Hematopoietic multipotent progenitor cell treated with erythropoietin and hydrocortisone succinate and interleukin-3 and kit ligand, for 17 days (in vitro differentiated cells): ENCODE results near the gene VIPR2.
"Not testable (repeated sequence)": the region's sequence is repeated elsewhere in the genome, so short reads cannot be mapped to it uniquely, and the experiment has no call there.

ENCODE experiments used
- DNase-seq: peaks from one replicate; pipeline ENCODE4 v3.0.0-alpha.2; 2015; ENCODE audit warnings: low spot score

Gene VIPR2

DNA sequence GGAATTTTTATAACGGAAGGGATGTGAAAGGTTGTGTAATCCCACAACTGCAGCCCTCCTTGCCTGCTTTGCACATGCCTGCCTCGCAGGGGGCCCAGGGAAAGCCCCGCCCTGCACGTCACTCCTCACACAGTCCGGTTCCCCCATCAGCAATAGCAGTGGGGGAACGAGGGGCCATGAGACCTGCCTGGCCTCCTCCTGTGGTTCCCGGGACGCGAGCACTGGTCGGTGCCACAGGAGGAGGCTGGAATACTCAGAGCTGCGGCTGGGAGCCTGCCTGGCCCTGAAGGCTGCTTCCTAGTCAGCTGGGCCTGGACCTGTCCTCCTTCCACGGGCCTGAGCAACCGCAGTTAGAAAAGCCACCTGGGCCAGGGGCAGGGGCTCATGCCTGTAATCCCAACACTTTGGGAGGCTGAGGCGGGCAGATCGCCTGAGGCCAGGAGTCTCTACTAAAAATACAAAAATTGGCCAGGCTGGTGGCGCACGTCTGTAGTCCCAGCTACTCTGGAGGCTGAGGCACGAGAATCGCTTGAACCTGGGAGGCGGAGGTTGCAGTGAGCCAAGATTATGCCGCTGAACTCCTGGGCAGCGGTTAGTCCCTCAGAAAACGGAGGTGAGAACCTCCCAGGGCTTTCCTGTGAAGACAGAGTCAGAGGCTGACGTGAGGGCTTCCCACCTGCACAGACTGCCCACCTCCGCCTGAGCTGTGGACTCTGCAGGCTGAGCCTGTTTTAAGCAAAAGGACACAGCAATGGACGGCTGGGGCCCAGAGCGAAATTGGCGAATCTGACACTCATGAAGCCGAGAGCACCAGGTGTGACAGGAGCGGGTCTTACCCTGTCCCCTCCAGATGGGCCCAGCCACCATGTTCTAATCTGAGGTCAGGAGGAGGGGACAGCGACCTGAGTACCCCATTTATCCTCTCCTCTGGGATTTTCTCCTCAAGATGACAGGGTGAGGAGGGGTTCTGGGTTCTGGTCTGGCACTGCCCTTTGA is 52.9 kb downstream of the VIPR2 start:
- no peak for DNase-seq

DNA sequence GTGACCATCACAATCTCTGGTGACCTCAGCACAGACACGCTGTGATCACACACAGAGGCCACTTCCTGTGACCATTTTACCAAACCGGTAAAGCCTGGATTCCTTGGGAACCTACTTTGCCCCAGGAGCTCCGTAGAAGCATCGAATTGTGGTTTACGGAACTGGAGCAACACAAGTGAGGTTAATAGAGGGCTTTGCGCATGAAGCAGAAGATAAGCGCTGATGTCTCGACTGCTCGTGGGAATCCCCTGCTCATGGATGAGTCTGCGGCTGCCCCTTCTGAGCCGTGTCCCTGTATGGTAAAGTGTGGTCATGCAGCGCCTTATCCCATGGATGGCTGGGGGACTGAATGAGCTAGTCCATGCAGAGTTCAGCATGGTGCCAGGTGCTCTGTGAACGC is 53.6 kb downstream of the VIPR2 start:
- DNase-seq, result no peak

DNA sequence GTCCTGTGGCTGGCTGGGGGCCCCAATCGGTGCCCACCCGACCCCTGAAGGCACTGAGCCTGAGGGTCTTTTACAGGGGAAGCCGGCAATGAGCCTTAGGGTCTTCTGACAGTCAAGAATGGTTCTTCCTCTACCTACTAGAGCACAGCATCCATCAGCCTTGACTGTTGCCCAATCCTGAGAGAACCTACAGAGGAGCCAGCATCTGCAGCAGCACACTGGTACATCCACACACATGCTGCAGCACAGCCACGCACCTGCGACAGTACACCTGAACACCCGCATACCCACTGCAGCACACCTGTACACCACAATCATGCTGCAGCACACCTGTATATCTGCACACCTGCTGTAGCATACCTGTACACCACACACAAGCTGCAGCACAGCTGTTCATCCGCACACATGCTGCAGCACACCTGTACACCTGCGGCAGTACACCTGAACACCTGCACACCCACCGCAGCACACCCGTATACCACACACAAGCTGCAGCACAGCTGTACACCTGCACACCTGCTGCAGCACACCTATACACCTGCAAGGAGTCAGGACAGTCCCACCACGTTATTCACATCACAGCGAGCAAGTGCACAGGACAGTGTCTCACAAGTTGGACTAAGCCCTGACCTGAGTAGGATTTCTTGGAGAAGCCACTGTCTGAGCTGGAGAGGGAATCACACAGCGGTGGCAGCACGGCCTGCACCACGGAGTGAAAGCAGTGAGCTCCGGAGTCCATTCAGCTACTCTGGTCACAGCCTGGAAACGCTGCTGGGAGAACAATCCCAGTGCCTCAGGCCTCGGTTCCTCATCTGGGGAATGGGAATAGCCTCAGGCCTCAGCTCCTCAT is 56.4 kb downstream of the VIPR2 start:
- no peak for DNase-seq

DNA sequence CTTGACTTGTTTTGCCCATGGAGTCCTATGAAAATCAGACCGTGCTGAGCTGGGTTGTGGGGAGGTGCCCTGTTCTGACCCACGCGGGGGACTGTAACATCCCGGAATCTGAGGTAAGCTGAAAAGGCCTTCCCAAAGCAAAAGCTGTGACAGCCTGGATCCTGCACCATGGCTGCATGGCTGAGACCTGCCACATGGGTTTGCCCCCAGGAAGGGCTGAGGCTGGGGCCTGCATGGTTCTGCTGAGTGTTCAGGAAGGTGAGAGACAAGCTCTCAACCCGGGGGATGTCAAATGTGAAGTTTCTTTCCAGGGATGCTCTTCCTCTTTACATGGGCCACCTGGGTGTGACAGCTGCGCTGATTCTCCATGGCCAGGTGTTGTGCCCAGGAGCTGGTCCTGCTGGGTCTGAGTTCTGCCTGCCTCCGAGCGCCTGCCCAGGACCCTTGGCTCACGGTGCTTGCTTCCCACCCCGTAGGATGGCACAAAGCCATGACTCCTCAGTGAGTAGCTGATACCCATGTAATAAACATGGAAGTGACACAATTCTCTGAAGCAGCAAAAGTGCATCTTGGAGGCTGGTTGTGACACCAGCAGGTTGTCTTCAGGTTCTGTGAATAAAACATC is 58.3 kb downstream of the VIPR2 start:
- no peak for DNase-seq

DNA sequence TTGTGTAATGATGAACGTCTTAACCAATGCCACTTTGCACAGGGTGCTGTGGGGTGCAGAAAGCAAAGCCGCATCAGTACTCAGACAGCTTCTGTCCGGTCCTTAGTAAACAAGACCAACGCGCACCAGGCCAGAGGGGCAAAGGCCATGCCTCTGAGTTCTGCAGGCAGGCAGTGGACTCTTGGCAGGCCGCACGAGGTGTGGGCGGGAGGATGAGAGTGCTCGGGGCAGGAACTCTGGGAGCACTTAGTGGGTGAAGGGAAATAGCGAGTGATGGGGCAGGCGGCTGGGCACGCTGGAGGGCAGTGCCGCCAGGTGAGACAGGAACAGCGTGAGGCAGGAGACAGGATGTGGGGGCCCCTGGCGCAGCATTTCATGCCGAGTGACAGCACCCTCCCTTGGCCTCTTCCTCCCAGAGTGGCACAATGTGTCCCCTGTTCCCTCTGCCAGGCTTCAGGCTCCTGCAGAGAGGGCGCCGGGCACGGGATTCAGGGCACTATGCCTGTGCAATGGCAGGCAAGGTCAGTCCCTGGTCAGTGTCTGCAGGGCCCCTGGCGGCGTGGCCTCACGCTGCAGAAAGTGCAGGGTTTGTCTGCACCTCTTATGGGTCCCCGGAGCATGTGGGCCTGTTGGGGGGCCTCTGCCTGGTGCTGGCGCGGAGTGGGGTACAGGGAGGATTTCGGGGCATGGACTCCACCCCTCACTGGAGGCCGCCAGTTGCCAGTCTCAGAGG is 60.4 kb downstream of the VIPR2 start:
- no peak for DNase-seq

DNA sequence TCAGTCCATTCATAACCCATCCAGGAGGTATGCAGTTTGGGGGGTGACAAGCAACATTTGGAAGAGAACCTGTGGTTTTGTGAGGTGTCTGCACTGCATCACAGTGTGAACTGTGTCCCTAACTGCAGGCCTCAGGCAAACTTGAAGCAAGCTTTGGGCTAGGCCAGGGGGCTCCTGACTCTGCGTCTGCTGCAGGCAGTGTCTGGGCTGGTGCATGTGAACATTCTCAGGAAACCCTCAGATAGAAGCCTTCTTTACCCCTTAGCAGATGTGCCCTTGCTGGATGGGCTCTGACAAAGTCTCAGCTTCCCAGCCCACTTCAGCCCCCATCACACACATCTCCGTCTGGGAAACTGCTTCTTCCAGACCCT is 61.0 kb downstream of the VIPR2 start:
- DNase-seq, result no peak

DNA sequence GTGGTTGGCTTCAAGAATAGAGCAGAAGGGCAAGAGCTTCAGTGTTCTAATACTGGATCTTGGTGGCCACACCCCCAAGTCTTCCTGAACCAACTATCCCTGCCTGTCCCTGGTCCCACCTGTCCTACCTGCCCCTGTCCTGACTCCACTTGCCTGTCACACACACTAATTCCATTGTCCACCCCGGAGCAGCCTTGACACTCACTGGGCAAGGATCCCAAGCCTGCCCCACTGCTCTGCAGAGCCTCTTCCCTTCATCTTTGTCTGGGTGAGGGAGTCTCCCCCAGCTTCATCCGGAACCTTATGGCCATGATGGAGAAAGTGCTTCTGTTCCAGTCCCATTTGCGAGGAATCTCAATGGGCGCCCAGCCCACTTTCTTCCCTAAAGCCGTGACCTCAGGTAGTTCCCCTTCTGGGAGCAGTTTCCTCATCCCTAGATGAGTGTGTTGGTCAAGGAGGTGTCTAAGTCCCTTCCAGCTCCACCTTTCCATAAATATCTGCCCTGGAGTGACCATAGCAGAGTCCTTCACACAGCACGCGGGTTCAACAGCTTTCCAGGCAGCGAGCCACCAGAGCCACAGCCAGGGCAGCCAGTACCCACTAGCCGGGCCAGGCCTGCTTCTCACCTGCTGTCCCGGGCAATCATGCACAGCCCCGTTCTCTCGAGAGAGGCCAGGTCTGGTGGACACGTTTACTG is 61.5 kb downstream of the VIPR2 start:
- no peak for DNase-seq

DNA sequence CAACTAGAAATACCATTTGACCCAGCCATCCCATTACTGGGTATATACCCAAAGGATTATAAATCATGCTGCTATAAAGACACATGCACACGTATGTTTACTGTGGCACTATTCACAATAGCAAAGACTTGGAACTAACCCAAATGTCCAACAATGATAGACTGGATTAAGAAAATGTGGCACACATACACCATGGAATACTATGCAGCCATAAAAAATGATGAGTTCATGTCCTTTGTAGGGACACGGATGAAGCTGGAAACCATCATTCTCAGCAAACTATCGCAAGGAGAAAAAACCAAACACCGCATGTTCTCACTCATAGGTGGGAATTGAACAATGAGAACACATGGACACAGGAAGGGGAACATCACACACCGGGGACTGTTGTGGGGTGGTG is 62.6 kb downstream of the VIPR2 start:
- DNase-seq, result not testable (repeated sequence)

DNA sequence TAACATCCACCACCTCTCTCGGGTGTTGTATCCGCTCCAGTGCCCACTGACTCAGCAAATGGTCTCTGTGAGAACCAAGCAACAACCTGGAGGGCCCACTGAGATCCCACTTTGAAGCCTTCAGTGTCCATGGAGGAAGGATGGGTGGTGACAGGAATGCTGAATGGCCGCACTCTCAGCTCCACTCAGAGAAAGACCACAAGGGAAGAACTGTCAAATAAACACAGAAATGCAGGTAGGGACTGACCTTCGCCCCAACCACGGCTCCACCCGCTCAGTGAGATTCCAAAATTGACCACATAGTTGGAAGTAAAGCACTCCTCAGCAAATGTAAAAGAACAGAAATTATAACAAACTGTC is 65.8 kb downstream of the VIPR2 start:
- no peak for DNase-seq

DNA sequence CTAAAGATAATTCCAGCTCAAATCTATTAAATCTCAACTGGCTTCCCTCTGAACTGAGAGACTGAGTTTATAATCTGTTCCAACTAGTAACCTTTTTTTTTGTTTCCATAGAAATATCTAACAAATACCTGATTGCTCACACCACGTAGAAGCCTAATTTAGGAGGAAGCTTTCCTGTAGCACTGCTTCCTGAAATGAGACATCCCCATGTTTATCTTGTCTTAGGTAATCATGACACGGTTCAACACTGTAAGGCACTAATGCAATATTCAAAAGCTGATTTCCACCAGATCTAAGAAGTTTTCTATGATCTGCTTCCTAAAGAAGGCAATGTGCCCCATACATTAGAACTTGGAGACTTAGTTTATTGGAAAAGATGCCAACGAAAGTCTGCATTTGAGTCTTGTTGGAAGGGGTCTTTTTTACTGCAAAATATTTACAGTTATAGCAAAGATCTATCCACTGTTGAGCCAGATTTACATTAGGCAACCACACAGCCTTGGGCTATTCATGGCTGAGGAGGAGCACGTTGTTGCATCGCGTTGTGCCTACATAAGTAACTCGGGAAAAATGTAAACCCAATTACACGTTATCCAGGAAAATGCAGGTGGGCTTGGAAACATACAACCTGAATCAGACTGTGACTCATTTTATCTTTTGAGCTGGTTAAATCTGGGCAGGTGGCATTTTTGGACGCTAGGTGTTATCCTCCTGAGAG is 66.3 kb downstream of the VIPR2 start:
- no peak for DNase-seq

DNA sequence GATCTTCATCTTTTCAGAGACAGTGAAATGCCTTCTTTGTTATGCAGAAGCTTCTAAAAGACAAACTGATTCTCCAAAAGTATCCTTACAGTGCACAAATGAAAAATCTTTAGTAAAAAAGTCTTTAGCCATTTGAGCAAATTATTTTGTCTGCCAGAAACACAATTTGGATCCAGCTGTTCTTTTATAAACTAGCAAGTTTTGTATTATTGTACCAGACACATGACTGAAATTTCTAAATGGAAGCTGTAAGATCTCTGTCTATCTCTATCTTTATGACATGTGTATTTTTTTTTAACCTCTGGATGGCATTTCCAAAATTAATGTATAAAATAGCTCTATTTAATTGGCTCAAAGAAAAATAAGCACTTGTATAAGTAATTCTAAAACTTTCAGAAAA is 68.3 kb downstream of the VIPR2 start:
- no peak for DNase-seq

DNA sequence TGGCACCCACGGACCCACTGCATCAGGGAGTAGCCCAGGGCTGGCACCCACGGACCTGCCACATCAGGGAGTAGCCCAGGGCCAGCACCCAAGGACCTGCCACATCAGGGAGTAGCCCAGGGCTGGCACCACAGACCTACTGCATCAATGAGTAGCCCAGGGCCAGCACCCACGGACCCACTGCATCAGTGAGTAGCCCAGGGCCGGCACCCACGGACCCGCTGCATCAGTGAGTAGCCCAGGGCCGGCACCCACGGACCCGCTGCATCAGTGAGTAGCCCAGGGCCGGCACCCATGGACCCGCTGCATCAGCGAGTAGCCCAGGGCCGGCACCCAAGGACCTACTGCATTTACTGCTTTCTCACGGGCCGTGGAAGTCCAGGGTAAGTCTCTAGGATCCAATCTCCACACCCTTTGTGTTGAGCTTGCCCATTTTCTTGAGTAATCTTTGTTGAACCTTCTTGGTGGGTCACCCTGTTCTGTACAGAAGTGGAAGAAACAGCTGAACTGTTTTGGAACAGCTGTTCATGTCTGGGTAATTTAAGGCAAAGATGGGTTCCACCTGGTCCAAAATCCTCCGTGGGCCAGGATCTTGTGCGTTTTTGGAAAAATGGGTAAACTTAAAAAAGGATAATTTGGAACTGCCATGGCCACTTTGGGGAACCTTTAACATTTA is 69.0 kb downstream of the VIPR2 start:
- no peak for DNase-seq

DNA sequence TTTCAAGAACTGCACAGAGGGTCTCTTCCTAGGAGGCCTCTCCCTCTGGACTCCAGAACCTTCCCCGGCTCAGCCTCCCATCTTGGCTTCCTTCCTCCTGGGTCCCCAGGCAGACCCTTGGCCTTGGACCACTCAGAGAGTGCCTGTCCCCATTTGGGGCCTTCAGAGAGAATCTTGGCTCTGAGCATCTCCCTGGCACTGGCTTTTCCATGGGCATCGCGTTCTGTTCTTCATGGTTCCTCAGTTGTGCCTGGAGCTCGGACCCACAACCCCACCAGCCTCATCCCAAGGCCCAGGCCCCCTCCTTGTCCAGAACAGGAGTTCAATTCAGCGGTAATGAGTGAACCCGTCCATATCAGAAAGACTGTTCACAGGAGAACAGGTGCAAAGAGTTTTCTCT is 73.4 kb downstream of the VIPR2 start:
- no peak for DNase-seq

DNA sequence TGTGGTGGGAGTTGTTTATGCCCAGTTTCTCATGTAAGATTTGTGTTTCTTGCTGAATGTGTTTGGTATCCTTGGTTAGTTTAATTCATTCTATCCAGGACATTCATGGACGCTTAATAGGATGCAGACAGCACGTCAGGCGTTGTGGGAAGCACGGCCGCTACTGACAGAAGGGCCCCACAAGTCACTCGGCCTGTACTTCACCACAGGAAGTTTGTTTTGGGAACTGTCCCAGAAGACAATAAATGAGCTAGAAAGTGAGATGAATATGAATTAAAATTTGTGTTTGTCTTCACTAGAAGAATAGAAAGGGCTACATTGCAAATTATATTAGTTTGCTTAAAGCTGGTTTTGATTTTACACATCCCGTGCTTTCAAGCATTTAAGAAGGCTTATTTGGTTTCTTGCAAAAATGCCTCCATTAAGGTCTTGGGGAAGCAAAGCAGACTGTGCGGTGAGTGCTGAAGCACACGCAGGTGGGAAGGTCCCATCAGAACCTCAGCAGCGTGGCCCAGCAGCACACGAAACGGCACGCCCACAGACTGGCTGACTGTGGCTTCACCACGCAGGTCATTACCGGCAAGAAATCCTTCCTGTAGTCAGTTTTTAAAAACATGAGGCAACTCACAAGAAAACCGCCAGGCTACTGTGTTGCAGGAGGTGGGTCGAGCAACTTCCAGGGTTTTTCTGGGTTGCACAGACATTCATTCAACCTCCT is 74.1 kb downstream of the VIPR2 start:
- no peak for DNase-seq

DNA sequence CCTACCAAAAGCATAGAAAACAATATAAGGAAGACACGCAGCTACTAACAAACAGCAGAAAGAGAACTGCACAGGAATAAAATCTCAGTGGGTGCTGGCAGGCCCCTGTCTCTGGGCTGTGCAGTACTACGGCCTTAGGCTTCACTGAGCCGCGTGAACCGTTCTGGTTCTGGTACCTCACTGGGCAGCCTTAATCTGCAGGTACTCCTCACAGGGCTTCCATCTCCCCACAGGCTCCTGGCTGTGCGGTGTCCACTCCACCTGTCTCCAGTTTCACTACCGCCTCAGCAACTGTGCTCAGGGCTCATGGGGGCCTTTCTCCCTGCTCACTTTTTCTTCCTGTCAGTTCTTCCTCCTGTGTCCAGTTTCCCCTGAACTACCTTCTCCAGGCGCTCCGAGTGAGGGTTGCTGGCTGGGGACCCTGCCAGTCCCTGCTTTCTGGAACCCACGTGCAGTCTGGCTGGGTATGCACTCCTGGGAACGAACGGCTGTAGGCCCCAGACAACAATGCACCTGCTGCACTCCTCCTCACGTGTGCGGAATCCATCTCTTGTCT is 75.7 kb downstream of the VIPR2 start:
- no peak for DNase-seq

DNA sequence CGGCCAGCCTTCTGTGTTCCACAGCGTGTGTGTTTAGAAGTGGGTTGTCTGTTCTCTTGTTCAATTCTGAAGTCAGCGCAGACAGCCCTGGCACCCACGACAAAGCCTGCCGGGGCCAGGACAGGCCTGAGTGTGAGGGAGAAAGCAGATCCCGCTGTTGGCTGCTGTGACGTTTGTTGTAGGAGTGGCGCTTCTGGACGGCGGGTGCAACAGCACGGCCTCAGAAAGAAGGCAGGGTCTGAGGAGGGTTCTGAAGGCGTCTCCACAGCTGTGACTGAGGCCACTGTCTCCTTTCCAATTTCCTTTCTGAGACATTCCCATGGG is 76.2 kb downstream of the VIPR2 start:
- no peak for DNase-seq

DNA sequence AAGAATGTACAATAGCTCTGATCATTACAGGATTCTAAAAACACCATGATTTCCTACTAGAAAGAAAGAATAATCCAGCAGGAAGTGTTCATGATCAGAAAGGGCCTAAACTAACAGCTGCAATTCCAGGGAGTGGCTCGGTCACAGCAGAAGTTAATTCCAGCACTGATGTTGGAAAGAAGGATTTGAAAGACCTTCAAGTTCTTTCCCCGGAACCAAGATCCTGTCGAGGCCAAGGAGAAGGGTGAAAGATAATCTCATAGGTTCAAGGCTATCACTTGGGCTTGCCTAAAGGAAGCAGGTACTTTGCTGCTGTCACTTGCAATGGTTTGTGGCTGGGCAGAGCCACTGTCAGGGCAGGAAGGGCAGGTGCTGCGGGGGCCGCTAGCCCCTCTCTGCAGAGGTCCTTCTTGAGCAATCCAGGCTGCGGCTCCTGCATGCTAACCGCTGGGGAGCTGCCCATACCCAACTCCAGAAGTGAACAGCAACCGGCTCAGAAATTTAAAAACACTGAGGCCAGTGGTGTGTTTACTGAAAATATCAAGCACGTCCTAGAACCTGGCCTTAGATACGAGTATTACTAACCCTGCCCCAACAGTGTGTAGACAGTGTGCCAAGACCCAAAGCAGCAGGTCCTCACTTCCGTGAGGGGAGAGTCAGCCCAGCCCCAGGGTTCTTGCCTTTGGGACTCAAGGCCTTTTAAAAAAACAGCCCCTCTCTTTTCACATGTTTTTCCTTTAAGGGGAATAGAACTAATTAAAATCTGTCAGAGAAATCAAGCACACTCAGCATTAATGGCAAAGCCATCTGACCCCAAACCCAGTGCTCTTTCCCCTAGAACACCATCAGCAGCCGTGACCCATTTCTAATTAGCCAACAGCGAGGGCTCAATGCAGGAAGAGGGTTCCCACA is 76.8 kb downstream of the VIPR2 start:
- no peak for DNase-seq
